Ishikawa (cell line): ENCODE data around the gene REV3L.

Experiments
- CREB1 ChIP-seq: IDR thresholded peaks from 2 replicates; pipeline ENCODE4 v1.6.1; 2012; ENCODE audit warnings: low read depth
- EP300 ChIP-seq: IDR thresholded peaks from 2 replicates; pipeline ENCODE4 v1.6.1; 2012; ENCODE audit warnings: borderline replicate concordance
- FOXM1 ChIP-seq: IDR thresholded peaks from 2 replicates; pipeline ENCODE4 v1.6.1; 2012; ENCODE audit warnings: low read depth, borderline replicate concordance
- RAD21 ChIP-seq: IDR thresholded peaks from 2 replicates; pipeline ENCODE4 v1.6.1; 2012; ENCODE audit warnings: low read depth
- TAF1 ChIP-seq: IDR thresholded peaks from 2 replicates; pipeline ENCODE4 v1.6.1; 2012; ENCODE audit warnings: low read depth, mild to moderate bottlenecking
- TCF12 ChIP-seq: IDR thresholded peaks from 2 replicates; pipeline ENCODE4 v1.6.1; 2012; ENCODE audit warnings: low read depth
- TEAD4 ChIP-seq: IDR thresholded peaks from 2 replicates; pipeline ENCODE4 v1.6.1; 2012
- TF ChIP-seq, protein P1 (sequence below): IDR thresholded peaks from 2 replicates; pipeline ENCODE4 v1.6.1; 2012; ENCODE audit warnings: low read depth, mild to moderate bottlenecking

DNA sequence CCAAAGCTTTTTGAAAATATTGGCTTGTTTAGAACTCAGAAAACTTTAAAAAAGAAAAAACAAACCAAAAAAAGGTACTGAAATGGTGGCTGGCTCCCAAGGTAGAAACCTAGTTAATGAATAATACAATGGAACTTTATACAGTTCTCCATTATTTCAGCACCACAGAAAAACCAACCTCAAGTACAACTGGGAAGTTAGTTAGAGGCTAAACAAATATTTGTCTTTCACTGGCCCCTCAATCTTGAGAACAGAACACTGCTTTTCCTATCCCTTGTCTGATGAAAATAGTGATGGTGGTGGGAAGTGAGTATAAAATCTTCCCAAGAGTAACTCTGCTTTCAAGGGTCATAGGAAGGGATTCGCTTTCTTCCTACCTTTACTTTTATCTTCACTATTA is 126.5 kb downstream of the REV3L start:
- no peak for TF ChIP-seq RAD21
- TF ChIP-seq TCF12, result no peak
- TF ChIP-seq CREB1, result no peak
- no peak for TF ChIP-seq TAF1
- TF ChIP-seq EP300, result no peak
- no peak for TF ChIP-seq FOXM1
- TF ChIP-seq, protein P1, sequence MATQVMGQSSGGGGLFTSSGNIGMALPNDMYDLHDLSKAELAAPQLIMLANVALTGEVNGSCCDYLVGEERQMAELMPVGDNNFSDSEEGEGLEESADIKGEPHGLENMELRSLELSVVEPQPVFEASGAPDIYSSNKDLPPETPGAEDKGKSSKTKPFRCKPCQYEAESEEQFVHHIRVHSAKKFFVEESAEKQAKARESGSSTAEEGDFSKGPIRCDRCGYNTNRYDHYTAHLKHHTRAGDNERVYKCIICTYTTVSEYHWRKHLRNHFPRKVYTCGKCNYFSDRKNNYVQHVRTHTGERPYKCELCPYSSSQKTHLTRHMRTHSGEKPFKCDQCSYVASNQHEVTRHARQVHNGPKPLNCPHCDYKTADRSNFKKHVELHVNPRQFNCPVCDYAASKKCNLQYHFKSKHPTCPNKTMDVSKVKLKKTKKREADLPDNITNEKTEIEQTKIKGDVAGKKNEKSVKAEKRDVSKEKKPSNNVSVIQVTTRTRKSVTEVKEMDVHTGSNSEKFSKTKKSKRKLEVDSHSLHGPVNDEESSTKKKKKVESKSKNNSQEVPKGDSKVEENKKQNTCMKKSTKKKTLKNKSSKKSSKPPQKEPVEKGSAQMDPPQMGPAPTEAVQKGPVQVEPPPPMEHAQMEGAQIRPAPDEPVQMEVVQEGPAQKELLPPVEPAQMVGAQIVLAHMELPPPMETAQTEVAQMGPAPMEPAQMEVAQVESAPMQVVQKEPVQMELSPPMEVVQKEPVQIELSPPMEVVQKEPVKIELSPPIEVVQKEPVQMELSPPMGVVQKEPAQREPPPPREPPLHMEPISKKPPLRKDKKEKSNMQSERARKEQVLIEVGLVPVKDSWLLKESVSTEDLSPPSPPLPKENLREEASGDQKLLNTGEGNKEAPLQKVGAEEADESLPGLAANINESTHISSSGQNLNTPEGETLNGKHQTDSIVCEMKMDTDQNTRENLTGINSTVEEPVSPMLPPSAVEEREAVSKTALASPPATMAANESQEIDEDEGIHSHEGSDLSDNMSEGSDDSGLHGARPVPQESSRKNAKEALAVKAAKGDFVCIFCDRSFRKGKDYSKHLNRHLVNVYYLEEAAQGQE, result no peak
- no peak for TF ChIP-seq TEAD4
